ENCODE measurements around the gene HTN3.
"Not testable (repeated sequence)": the region's sequence is repeated elsewhere in the genome, so short reads cannot be mapped to it uniquely, and the experiment has no call there.

GRCh38 chr4:70019006-70019405 is 9.3 kb upstream of the HTN3 start:
- TF ChIP-seq POLR2AphosphoS5 (IDR thresholded peaks at IDR 0.05; ENCODE audit: low read depth, low read length); TAF1 (IDR thresholded peaks at IDR 0.05; ENCODE audit: low read depth, low read length); POLR2A (IDR thresholded peaks at IDR 0.05; ENCODE audit: low read depth, low read length); SPI1 (IDR thresholded peaks at IDR 0.05; ENCODE audit: low read depth, low read length); PAX5 (IDR thresholded peaks at IDR 0.05; ENCODE audit: insufficient read depth, low read length, severe bottlenecking); POU2F2 (IDR thresholded peaks at IDR 0.05; ENCODE audit: low read depth, low read length): not testable (repeated sequence)
